ENCODE data around the gene SPDYE1.
"Not testable (repeated sequence)": the region's sequence is repeated elsewhere in the genome, so short reads cannot be mapped to it uniquely, and the experiment has no call there.

SPDYE1 gene

DNA sequence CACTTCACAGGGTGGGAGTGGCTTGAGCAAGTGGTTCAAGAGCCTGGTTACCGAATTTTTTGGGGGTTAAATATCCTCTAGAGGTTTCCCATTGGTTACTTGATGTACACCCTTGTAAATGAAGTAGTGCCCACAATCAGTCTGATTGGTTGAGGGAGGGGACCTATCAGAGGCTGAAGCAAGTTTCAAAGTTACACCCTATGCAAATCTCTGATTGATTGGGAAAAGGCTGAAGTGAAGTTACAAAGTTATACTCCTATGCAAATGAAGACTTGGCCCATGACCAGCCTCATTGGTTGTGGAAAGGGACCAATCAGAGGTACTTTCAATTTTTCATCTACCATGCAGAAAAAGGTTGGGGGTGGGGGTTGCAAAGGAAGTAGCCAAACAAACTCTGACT, 36.8 kb upstream of the SPDYE1 start:
- Histone ChIP-seq H3K4me1 (ENCODE audit: low read depth, poor library complexity, severe bottlenecking) (no peaks in the 10 kb centered on the region), H3K27ac (no peak overlapping the region), H4K20me1 (ENCODE audit: insufficient read depth) (no peaks in the 10 kb centered on the region), H3K36me3 (ENCODE audit: insufficient read depth) (no peaks in the 10 kb centered on the region), H3K9ac (no peak overlapping the region), H2AFZ (ENCODE audit: low read depth) (no peak overlapping the region), H3K79me2 (ENCODE audit: insufficient read depth, low read depth) (no peaks in the 10 kb centered on the region), H3K4me2 (no peak overlapping the region), H3K27me3 (ENCODE audit: insufficient read depth, low read depth) (no peaks in the 10 kb centered on the region), H3K4me3 (IDR thresholded peaks at IDR 0.05; ENCODE audit: insufficient read depth, low read depth, low read length) (no peak overlapping the region)
- TF ChIP-seq, protein P1, sequence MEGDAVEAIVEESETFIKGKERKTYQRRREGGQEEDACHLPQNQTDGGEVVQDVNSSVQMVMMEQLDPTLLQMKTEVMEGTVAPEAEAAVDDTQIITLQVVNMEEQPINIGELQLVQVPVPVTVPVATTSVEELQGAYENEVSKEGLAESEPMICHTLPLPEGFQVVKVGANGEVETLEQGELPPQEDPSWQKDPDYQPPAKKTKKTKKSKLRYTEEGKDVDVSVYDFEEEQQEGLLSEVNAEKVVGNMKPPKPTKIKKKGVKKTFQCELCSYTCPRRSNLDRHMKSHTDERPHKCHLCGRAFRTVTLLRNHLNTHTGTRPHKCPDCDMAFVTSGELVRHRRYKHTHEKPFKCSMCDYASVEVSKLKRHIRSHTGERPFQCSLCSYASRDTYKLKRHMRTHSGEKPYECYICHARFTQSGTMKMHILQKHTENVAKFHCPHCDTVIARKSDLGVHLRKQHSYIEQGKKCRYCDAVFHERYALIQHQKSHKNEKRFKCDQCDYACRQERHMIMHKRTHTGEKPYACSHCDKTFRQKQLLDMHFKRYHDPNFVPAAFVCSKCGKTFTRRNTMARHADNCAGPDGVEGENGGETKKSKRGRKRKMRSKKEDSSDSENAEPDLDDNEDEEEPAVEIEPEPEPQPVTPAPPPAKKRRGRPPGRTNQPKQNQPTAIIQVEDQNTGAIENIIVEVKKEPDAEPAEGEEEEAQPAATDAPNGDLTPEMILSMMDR (conservative IDR thresholded peaks at IDR 0.05; ENCODE audit: low read depth, low read length), result no peak

DNA sequence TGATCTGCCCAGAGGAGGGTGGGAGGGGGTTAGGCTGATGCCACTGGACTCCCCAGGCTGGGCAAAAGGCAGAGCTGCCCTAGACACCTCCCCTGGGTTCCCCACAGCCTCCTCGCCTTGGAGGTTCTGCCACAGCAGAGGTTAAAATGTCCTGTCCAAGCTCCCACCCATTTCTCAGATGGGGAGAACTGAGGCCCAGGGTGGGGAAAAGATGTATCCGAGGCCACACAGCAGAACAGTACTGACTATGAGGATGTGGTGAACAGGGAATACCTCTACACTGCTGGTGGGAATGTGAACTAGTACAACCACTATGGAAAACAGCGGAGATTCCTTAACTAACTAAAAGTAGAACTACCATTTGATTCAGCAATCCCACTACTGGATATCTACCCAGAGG, 31.3 kb upstream of the SPDYE1 start:
- not testable (repeated sequence) for H3K36me3 ChIP-seq (ENCODE audit: insufficient read depth); H3K4me3 ChIP-seq (IDR thresholded peaks at IDR 0.05; ENCODE audit: insufficient read depth, low read depth, low read length); H4K20me1 ChIP-seq (ENCODE audit: insufficient read depth); H3K27ac ChIP-seq; H3K9ac ChIP-seq; H3K4me1 ChIP-seq (ENCODE audit: low read depth, poor library complexity, severe bottlenecking); H2AFZ ChIP-seq (ENCODE audit: low read depth); H3K4me2 ChIP-seq; H3K27me3 ChIP-seq (ENCODE audit: insufficient read depth, low read depth); H3K79me2 ChIP-seq (ENCODE audit: insufficient read depth, low read depth)

DNA sequence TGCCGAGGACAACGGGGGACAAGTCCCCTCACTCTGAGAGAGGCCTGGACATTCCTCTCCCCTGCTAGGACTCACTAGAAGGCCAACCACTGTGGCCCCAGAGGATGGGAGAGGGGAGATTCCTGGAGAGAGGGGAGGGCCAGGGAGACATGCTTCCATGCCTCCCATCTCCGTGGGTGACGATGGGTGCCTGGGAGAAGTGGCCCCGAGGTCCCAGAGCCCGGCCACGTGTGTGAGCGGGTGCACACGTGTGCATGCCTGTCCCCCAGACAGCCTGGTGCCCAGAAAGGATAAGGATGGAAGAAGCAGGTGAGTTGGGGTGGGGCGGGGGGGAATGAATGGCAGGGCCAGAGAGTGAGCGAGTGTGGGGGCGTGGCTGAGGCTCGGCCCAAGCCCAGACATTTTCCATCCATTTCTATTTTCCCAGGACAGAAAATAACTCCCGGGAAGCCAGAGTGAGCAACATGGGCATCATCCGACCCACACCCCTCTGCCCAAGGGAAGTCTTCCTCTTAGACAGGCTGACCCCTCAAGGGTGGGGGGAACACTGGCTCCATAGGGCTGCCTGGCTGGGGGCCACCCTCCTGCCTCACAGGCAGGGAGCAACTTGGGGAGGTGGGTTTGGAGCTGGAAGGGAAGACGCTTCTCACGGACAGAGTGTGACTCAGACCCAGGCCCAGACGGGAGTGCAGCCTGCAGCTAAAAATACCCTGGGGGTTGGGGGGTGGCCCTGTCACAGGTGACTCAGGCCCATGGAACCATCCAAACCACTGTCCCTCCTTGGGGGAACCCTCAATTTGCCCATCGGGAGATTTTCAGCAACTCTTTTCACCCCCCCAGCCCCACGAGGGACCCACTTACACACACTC, 29.3 kb upstream of the SPDYE1 start:
- not testable (repeated sequence) for H3K79me2 ChIP-seq (ENCODE audit: insufficient read depth, low read depth); H3K9ac ChIP-seq; H3K4me2 ChIP-seq; H2AFZ ChIP-seq (ENCODE audit: low read depth); H4K20me1 ChIP-seq (ENCODE audit: insufficient read depth); H3K27ac ChIP-seq; H3K4me3 ChIP-seq (IDR thresholded peaks at IDR 0.05; ENCODE audit: insufficient read depth, low read depth, low read length); H3K27me3 ChIP-seq (ENCODE audit: insufficient read depth, low read depth); H3K4me1 ChIP-seq (ENCODE audit: low read depth, poor library complexity, severe bottlenecking); H3K36me3 ChIP-seq (ENCODE audit: insufficient read depth)

DNA sequence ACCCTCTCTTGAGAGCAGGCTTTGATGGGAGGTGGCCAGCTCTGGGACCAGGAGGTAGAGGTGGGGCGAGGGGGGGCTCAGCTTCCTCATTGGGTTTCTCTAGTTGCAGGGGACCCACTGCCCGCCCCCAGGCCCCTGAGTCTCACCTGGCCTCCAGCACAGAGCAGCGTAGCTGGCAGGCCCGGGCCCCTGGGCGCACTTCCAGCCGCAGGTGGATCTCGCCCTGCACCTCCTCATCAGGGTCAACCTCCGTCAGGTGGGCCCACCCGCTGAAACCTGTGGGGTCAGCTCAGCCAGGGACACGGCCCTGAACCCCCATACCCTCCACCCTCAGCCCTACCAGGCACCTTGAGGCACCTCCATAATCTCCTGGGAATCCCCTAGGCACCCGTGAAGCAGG, 28.1 kb upstream of the SPDYE1 start:
- not testable (repeated sequence) for H3K27ac ChIP-seq; H3K79me2 ChIP-seq (ENCODE audit: insufficient read depth, low read depth); H3K4me2 ChIP-seq; H3K36me3 ChIP-seq (ENCODE audit: insufficient read depth); H2AFZ ChIP-seq (ENCODE audit: low read depth); H3K4me3 ChIP-seq (IDR thresholded peaks at IDR 0.05; ENCODE audit: insufficient read depth, low read depth, low read length); H3K27me3 ChIP-seq (ENCODE audit: insufficient read depth, low read depth); H4K20me1 ChIP-seq (ENCODE audit: insufficient read depth); H3K4me1 ChIP-seq (ENCODE audit: low read depth, poor library complexity, severe bottlenecking); H3K9ac ChIP-seq

DNA sequence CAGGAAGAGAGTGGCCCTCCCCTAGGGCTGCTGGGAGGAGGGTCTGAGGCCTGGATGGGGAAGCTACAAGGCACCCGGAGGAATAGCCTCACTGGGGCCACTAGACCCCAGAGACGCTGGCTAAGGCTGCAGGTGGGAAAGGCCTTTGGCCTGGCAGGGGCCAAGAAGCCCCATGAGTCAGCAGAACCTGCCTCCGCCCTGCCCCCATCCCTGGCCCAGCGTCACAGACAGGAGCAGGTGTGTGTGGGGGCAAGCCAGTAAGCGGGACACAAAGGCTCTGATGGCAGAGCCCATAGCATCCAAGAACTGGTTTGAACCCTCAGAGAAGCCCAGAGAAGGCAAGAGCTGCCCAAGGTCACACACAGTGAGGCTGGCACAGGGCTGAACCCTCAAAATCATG, 27.0 kb upstream of the SPDYE1 start:
- H3K4me3 ChIP-seq (IDR thresholded peaks at IDR 0.05; ENCODE audit: insufficient read depth, low read depth, low read length); H3K36me3 ChIP-seq (ENCODE audit: insufficient read depth); H3K4me2 ChIP-seq; H4K20me1 ChIP-seq (ENCODE audit: insufficient read depth); H3K27me3 ChIP-seq (ENCODE audit: insufficient read depth, low read depth); H3K4me1 ChIP-seq (ENCODE audit: low read depth, poor library complexity, severe bottlenecking); H2AFZ ChIP-seq (ENCODE audit: low read depth); H3K79me2 ChIP-seq (ENCODE audit: insufficient read depth, low read depth); H3K27ac ChIP-seq; H3K9ac ChIP-seq: not testable (repeated sequence)

DNA sequence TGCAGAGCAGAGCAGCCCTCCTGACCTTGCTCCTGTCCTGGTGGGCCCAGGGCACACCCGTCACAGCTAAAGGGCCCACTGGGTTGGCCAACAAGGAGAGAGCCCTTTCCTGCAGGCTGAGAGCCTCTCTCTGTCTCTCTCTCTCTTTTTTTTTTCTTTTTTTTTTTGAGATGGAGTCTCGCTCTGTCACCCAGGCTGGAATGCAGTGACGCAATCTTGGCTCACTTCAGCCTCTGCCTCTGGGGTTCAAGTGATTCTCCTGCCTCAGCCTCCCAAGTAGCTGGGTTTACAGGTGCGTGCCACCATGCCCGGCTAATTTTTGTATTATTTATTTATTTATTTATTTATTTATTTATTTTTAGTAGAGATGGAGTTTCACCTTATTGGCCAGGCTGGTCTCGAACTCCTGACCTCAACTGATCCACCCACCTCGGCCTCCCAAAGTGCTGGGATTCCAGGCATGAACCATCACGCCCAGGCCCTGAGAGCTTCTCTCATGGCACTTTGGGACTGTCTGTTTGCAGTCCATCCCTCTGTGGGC, 23.6 kb upstream of the SPDYE1 start:
- H3K36me3 ChIP-seq (ENCODE audit: insufficient read depth); H3K4me3 ChIP-seq (IDR thresholded peaks at IDR 0.05; ENCODE audit: insufficient read depth, low read depth, low read length); H3K79me2 ChIP-seq (ENCODE audit: insufficient read depth, low read depth); H3K4me1 ChIP-seq (ENCODE audit: low read depth, poor library complexity, severe bottlenecking); H3K4me2 ChIP-seq; H3K27ac ChIP-seq; H2AFZ ChIP-seq (ENCODE audit: low read depth); H4K20me1 ChIP-seq (ENCODE audit: insufficient read depth); H3K9ac ChIP-seq; H3K27me3 ChIP-seq (ENCODE audit: insufficient read depth, low read depth): not testable (repeated sequence)

DNA sequence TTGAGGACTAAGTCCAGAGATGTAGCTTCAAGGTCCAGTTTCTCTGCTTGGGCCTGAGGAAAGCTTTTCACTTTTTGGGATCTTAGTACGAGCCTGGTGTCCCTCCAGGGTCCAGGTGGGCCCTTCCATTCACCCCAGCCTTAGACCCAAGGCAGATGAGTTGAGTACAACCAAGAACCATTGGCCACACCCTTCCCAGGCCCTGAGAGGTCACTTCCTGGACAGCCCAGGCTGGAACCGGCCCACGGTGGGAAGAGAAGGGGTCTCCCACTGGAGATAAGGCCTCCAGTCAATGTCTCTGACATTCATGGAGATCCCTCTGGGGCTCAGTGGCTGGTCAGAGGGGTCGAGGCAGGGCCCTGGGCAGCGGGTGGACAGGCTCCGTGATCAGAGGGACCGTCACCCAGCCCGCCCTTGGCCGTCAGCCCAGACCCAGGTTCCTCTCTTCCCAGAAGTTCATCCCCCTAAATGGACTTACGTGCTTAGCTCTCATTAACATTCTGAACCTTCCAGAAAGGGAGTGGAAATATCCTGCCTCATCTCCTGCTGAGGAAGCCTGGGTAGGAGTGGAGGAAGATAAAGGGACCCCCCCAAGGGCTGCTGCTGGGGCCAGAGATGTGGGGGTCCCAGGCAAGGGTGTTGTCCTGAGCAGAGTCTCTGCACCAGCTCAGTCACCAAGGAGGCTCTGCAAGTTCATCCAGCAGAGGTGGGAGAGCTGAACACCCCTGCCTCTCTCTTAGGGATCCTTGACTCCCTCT, 22.8 kb upstream of the SPDYE1 start:
- not testable (repeated sequence) for H3K4me1 ChIP-seq (ENCODE audit: low read depth, poor library complexity, severe bottlenecking); H3K9ac ChIP-seq; H3K27me3 ChIP-seq (ENCODE audit: insufficient read depth, low read depth); H3K27ac ChIP-seq; H3K36me3 ChIP-seq (ENCODE audit: insufficient read depth); H4K20me1 ChIP-seq (ENCODE audit: insufficient read depth); H3K4me3 ChIP-seq (IDR thresholded peaks at IDR 0.05; ENCODE audit: insufficient read depth, low read depth, low read length); H3K4me2 ChIP-seq; H2AFZ ChIP-seq (ENCODE audit: low read depth); H3K79me2 ChIP-seq (ENCODE audit: insufficient read depth, low read depth)
